ENCODE data around the gene HMX1.
A peak's percentile ranks its signal among the peaks of the same experiment; 100 is the strongest.

Gene HMX1

DNA sequence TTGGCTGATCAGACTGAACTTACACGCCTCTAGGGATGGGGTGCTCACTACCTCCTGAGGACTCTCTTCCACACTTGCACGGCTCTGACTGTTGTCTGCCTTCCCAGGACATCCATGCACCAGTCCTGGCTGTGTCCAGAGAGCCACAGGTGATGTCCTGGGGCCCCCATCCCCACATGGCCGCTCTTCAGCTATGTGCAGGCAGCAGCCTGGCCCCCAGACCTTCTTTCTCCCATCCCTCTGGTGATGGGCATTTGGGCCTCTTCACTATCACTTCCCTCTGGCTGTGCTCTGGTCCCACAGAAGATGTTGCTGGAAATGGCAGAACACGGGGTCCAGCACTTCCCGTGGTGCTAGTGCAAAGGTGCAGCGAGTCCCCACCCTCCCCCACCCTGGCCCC is 40.9 kb upstream of the HMX1 start:
- Histone ChIP-seq H3K4me3 (no peak overlapping the region), H3K27ac (no peak overlapping the region)
- DNase-seq (ENCODE audit: low spot score), result peak; percentile 29
- TF ChIP-seq, protein P1, sequence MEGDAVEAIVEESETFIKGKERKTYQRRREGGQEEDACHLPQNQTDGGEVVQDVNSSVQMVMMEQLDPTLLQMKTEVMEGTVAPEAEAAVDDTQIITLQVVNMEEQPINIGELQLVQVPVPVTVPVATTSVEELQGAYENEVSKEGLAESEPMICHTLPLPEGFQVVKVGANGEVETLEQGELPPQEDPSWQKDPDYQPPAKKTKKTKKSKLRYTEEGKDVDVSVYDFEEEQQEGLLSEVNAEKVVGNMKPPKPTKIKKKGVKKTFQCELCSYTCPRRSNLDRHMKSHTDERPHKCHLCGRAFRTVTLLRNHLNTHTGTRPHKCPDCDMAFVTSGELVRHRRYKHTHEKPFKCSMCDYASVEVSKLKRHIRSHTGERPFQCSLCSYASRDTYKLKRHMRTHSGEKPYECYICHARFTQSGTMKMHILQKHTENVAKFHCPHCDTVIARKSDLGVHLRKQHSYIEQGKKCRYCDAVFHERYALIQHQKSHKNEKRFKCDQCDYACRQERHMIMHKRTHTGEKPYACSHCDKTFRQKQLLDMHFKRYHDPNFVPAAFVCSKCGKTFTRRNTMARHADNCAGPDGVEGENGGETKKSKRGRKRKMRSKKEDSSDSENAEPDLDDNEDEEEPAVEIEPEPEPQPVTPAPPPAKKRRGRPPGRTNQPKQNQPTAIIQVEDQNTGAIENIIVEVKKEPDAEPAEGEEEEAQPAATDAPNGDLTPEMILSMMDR (IDR thresholded peaks at IDR 0.05), result no peak

DNA sequence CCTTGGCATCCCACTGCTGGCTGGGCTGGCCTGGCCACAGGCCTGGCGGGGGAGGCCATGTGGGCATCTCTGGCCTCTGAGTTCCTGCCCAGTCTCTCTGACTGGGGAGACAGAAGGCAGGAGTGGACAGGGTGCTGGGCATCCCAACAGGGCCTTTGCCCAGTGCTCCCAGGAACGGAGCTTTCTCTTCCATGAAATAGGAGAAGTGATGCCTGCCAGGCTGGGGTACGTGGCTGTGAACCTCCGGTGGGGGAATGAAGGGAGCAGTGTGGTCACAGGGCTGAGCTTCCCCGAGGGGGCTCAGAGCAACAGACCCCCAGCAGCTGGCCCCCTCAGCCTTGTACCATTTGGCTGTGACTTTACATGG is 40.4 kb upstream of the HMX1 start:
- TF ChIP-seq, protein P1 (IDR thresholded peaks at IDR 0.05), result no peak
- DNase-seq (ENCODE audit: low spot score), result peak; percentile 43
- H3K27ac ChIP-seq, result no peak overlapping the region

DNA sequence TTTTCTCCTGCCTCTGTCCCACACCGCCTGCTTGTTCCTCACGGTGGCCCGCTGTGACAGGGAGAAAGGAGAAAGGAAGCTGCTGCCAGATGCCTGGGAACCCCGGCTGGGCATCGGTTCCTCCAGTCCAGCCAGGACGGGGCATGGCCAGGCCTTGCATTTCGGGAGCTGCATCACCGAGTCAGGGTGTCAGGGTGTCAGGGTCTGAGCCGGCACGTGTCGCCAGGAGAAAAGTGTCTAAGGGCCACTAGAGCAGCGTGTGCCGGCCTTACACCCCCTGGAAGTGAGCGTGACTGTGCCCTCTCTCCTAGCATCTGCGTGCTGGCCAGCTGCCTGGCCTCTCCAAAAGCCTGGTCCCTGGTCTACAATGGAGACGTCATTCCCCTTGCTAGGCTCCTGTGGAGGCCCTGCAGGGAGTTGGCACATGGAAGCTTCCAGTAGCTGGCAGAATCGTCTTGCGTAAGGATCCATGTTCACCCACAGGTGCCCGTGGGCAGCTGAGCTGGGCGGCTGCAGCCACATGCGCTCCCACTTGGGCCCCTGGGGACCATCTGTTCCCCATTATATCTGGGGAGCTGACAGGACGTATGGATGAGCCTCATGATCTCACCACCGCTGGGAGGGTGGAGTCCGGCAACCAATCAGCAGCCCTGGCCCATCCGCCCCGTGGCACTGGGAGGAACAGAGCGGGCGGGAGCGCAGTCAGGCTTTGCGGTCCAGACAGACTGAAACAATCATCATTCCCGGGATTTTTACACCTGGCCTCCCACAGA is 39.9 kb upstream of the HMX1 start:
- H3K4me3 ChIP-seq, result no peak overlapping the region
- DNase-seq (ENCODE audit: low spot score), result peak; percentile 55
- TF ChIP-seq, protein P1 (IDR thresholded peaks at IDR 0.05), result no peak
- no peak overlapping the region for H3K27ac ChIP-seq

More for the DNA sequence above, 40.4 kb upstream of the HMX1 start:
- H3K4me3 ChIP-seq, result no peak overlapping the region

DNA sequence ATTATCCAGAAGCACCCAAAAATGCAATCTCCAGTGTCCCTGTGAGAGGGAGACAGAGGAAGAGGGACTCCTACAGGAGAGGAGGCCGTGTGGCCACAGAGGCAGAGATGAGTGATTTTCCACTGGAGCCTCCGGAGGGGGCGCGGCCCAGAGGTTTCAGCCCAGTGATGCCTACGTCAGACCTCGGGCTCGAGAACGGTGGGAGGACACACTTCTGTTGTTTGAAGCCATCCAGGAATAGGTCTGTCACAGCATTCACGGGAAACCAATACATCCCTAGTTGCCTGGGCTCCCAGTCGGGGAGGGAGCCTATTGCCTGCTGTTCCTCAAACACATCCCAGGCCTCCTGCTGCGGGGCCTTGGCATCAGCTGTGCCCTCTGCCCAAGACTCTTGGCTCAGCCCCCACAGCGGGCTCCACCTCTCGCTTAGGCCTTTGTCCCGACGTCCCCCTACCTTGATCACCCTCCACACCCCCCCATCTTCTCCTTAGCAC is 39.2 kb upstream of the HMX1 start:
- DNase-seq (ENCODE audit: low spot score), result peak; percentile 29
- TF ChIP-seq, protein P1 (IDR thresholded peaks at IDR 0.05), result no peak

DNA sequence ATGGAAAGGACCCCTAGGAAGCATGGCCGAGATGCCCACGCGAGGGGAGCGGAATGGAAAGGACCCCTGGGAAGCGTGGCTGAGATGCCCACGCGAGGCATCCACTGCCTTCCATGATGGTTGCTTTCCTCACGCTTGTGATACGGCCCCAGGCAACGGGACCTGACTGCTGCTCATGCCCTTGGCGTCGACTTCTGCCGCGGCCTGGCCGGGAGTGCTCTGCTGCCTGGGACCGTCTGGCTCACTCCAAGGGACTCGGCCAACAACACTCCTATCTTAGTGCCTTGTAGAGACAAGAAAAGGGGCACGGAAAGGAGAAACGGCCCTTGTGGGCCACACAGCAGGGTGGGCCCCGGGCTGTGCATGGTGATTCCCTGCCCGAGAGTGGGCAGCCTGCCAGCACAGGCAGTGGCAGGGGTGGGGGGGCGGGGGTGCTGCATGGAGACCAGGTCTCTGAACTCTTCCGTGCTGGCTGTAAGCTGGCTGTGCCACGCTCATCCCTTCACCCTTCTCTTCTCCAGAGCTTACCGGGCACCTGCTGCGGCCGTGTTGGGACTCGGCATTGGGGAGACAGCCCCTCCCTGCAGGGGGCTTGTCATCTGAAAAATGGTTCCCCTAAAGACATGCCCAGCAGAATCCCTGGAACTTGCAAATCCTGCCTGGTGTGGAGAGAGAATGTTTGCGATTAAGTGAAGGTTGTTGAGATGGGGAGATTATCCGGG is 38.6 kb upstream of the HMX1 start:
- Histone ChIP-seq H3K4me3 (no peak overlapping the region), H3K27ac (no peak overlapping the region)
- TF ChIP-seq, protein P1 (IDR thresholded peaks at IDR 0.05), result no peak
- peak; percentile 64 for DNase-seq (ENCODE audit: low spot score)

More for the DNA sequence above, 39.2 kb upstream of the HMX1 start:
- no peak overlapping the region for H3K27ac ChIP-seq
- no peak overlapping the region for H3K4me3 ChIP-seq

DNA sequence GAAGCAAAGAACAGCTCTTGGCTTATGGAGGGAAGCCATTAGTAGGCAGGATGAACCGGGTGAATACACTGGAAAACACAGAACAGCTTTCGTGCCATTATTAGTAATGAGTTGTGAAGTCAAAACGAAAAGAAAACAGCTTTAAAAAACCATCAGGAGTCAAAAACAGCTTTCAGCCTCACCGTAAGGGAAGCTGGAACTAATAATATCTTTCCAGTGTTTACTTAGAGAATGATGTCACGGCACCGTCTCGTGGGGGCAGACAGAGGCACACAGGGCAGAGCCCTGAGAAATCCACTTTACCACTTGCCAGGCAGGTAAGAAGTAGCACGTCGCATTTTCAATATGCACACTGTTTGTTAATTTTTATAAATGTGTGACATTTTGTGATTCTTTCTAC is 37.9 kb upstream of the HMX1 start:
- TF ChIP-seq, protein P1 (IDR thresholded peaks at IDR 0.05), result no peak
- Histone ChIP-seq H3K4me3 (no peak overlapping the region), H3K27ac (no peak overlapping the region)
- peak; percentile 14 for DNase-seq (ENCODE audit: low spot score)

Data from coronary artery (tissue), 2 donors.